ENCODE data around the gene OTOGL. TPM values are rescaled to one million over a fixed set of nuclear protein-coding genes. Genes with fewer than 3 reads are reported as not detected.

Gene OTOGL
- polyA plus RNA-seq, 3 donors = not detected

DNA sequence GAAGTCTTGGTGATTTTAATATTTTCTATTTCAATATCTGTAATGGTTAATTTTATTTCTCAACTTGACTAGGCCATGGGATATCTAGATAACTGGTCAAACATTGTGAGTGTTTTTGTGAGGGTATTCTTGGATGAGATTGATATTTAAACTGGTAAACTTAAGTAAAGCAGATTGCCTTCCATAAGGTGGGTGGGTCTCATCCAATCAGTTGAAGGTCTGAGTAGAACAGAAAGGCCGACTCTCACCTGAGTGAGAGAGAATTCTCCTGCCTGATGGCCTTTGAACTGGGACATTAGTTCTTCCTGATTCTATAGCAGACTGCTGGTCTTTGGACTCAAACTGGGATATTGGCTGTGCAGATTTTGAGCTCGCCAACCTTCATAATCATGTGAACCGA, 36.3 kb downstream of the OTOGL start:
- H3K27ac ChIP-seq (ENCODE audit: low read depth in 1 of 2, low read length in 2 of 2) = no peak overlapping the region
- H3K4me1 Mint-ChIP-seq = no peaks in the 10 kb centered on the region
- H3K27ac Mint-ChIP-seq = no peak overlapping the region
- no peaks in the 10 kb centered on the region for H3K79me2 ChIP-seq (ENCODE audit: insufficient read depth, low read length)
- TF ChIP-seq, protein P1, sequence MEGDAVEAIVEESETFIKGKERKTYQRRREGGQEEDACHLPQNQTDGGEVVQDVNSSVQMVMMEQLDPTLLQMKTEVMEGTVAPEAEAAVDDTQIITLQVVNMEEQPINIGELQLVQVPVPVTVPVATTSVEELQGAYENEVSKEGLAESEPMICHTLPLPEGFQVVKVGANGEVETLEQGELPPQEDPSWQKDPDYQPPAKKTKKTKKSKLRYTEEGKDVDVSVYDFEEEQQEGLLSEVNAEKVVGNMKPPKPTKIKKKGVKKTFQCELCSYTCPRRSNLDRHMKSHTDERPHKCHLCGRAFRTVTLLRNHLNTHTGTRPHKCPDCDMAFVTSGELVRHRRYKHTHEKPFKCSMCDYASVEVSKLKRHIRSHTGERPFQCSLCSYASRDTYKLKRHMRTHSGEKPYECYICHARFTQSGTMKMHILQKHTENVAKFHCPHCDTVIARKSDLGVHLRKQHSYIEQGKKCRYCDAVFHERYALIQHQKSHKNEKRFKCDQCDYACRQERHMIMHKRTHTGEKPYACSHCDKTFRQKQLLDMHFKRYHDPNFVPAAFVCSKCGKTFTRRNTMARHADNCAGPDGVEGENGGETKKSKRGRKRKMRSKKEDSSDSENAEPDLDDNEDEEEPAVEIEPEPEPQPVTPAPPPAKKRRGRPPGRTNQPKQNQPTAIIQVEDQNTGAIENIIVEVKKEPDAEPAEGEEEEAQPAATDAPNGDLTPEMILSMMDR (IDR thresholded peaks at IDR 0.05) = no peak
- H3K9me3 Mint-ChIP-seq = peaks cover 0 to 5% (median 2%) of the 10 kb centered on the region in 7 donors
- H3K4me1 ChIP-seq (ENCODE audit: control insufficient read depth in 1 of 2, insufficient read depth in 2 of 2, low read length in 2 of 2) = no peaks in the 10 kb centered on the region
- H3K36me3 Mint-ChIP-seq = no peaks in the 10 kb centered on the region
- no peaks in the 10 kb centered on the region for H3K36me3 ChIP-seq (replicated peaks in 1 of 2; ENCODE audit: control insufficient read depth in 1 of 2, insufficient read depth in 2 of 2, low read length in 2 of 2)
- H3K4me3 ChIP-seq (replicated peaks in 1 of 3; ENCODE audit: low read depth in 2 of 3, low read length in 3 of 3) = no peak overlapping the region
- H4K20me1 ChIP-seq (ENCODE audit: insufficient read depth, low read length) = no peaks in the 10 kb centered on the region
- H3K9ac ChIP-seq (ENCODE audit: insufficient read depth, low read length, poor library complexity, severe bottlenecking) = no peak overlapping the region
- H3K4me2 ChIP-seq (replicated peaks; ENCODE audit: extremely low read depth, low read length, poor library complexity, severe bottlenecking) = no peak overlapping the region
- peaks cover 0 to 4% (median 0%) of the 10 kb centered on the region in 3 donors for H3K27me3 Mint-ChIP-seq (ENCODE audit: low read depth in 3 of 3)
- H3K4me3 Mint-ChIP-seq = no peak overlapping the region
- H3K9me3 ChIP-seq (replicated peaks in 1 of 2; ENCODE audit: control insufficient read depth in 1 of 2, insufficient read depth in 1 of 2, low read length in 2 of 2) = no peaks in the 10 kb centered on the region
- intact Hi-C loops (cut with micrococcal nuclease) = no loop called here
- no peak for DNase-seq
- H3K27me3 ChIP-seq (ENCODE audit: control insufficient read depth in 2 of 2, insufficient read depth in 2 of 2, low read length in 2 of 2) = no peaks in the 10 kb centered on the region
- no peak overlapping the region for H2AFZ ChIP-seq (ENCODE audit: insufficient read depth, low read depth, low read length, poor library complexity, severe bottlenecking)
- no CpG with 5 or more reads among the region's 3 CpGs for WGBS (ENCODE audit: insufficient coverage)

DNA sequence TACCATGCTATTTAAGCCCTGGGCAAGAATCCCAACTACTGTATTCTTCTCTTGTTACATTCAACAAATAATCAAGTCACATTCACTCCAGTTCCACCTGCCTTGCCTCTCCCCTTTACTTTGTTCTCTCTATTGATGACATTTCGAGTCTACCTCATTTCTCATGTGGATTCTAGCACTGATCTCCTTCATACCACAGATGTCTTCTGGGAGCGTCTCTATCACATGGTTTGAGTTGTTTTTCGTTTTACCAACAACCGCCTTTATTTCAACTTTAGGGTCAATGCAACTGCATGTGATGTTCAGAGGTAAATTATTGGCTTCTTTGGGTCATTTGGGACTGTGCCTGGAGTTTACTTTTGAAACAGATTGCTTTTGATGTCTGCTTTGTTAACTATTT, 40.7 kb downstream of the OTOGL start:
- WGBS (ENCODE audit: insufficient coverage) = 89% methylated on average over 3 of the region's 4 CpGs
- Histone ChIP-seq H4K20me1 (ENCODE audit: insufficient read depth, low read length) (no peaks in the 10 kb centered on the region), H3K36me3 (replicated peaks in 1 of 2; ENCODE audit: control insufficient read depth in 1 of 2, insufficient read depth in 2 of 2, low read length in 2 of 2) (no peaks in the 10 kb centered on the region), H3K9me3 (replicated peaks in 1 of 2; ENCODE audit: control insufficient read depth in 1 of 2, insufficient read depth in 1 of 2, low read length in 2 of 2) (no peaks in the 10 kb centered on the region), H3K27ac (ENCODE audit: low read depth in 1 of 2, low read length in 2 of 2) (no peak overlapping the region), H3K9ac (ENCODE audit: insufficient read depth, low read length, poor library complexity, severe bottlenecking) (no peak overlapping the region), H3K4me3 (replicated peaks in 1 of 3; ENCODE audit: low read depth in 2 of 3, low read length in 3 of 3) (no peak overlapping the region), H3K4me2 (replicated peaks; ENCODE audit: extremely low read depth, low read length, poor library complexity, severe bottlenecking) (no peak overlapping the region), H2AFZ (ENCODE audit: insufficient read depth, low read depth, low read length, poor library complexity, severe bottlenecking) (no peak overlapping the region), H3K79me2 (ENCODE audit: insufficient read depth, low read length) (no peaks in the 10 kb centered on the region), H3K27me3 (ENCODE audit: control insufficient read depth in 2 of 2, insufficient read depth in 2 of 2, low read length in 2 of 2) (no peaks in the 10 kb centered on the region), H3K4me1 (ENCODE audit: control insufficient read depth in 1 of 2, insufficient read depth in 2 of 2, low read length in 2 of 2) (no peaks in the 10 kb centered on the region)
- intact Hi-C loops (cut with micrococcal nuclease) = no loop called here
- no peak for DNase-seq
- peaks cover 0 to 7% (median 2%) of the 10 kb centered on the region in 7 donors for H3K9me3 Mint-ChIP-seq
- no peaks in the 10 kb centered on the region for H3K36me3 Mint-ChIP-seq
- H3K27me3 Mint-ChIP-seq (ENCODE audit: low read depth in 3 of 3) = peaks cover 0 to 1% (median 0%) of the 10 kb centered on the region in 3 donors
- no peak overlapping the region for H3K27ac Mint-ChIP-seq
- TF ChIP-seq, protein P1 (IDR thresholded peaks at IDR 0.05) = no peak
- H3K4me3 Mint-ChIP-seq = no peak overlapping the region
- no peaks in the 10 kb centered on the region for H3K4me1 Mint-ChIP-seq
